ENCODE measurements around the gene ANKRD9.

The ANKRD9 gene

GRCh38 chr14:102479107-102479506 is 30.5 kb downstream of the ANKRD9 start:
- DNase-seq (ENCODE audit: low read depth in 2 of 3, low spot score in 1 of 3): no peak

- no peak for DNase-seq (ENCODE audit: low read depth in 2 of 3, low spot score in 1 of 3)
These were observed 34.6 kb downstream of the ANKRD9 start for GRCh38 chr14:102474934-102475333.

- DNase-seq (ENCODE audit: low read depth in 2 of 3, low spot score in 1 of 3): no peak
These were observed 36.0 kb downstream of the ANKRD9 start for GRCh38 chr14:102473559-102473958.

GRCh38 chr14:102472791-102473150 is 36.8 kb downstream of the ANKRD9 start:
- no peak for DNase-seq (ENCODE audit: low read depth in 2 of 3, low spot score in 1 of 3)

GRCh38 chr14:102471921-102472790 is 37.4 kb downstream of the ANKRD9 start:
- no peak for DNase-seq (ENCODE audit: low read depth in 2 of 3, low spot score in 1 of 3)

- DNase-seq (ENCODE audit: low read depth in 2 of 3, low spot score in 1 of 3): no peak
These were observed 40.3 kb downstream of the ANKRD9 start for GRCh38 chr14:102469261-102469660.

- no peak for DNase-seq (ENCODE audit: low read depth in 2 of 3, low spot score in 1 of 3)
These were observed 44.7 kb downstream of the ANKRD9 start for GRCh38 chr14:102464846-102465341.

- no peak for DNase-seq (ENCODE audit: low read depth in 2 of 3, low spot score in 1 of 3)
These were observed 45.6 kb downstream of the ANKRD9 start for GRCh38 chr14:102464006-102464405.

GRCh38 chr14:102462391-102462790 is 47.2 kb downstream of the ANKRD9 start:
- DNase-seq (ENCODE audit: low read depth in 2 of 3, low spot score in 1 of 3): no peak

GRCh38 chr14:102461490-102462338 is 47.9 kb downstream of the ANKRD9 start:
- no peak for DNase-seq (ENCODE audit: low read depth in 2 of 3, low spot score in 1 of 3)

- no peak for DNase-seq (ENCODE audit: low read depth in 2 of 3, low spot score in 1 of 3)
These were observed 52.1 kb downstream of the ANKRD9 start for GRCh38 chr14:102457509-102457908.

- no peak for DNase-seq (ENCODE audit: low read depth in 2 of 3, low spot score in 1 of 3)
These were observed 54.9 kb downstream of the ANKRD9 start for GRCh38 chr14:102454711-102455110.

GRCh38 chr14:102452302-102452701 is 57.3 kb downstream of the ANKRD9 start:
- no peak for DNase-seq (ENCODE audit: low read depth in 2 of 3, low spot score in 1 of 3)

All from stimulated activated CD4-positive, alpha-beta T cell treated with anti-CD3 and anti-CD28 coated beads, Interleukin-12 subunit alpha, Interleukin-12 subunit beta, amount 100 ng/mL, for 48 hours (primary cell).